Endothelial cell of umbilical vein (primary cell): Measurements from ENCODE around the gene CUL7. TPM values are rescaled to one million over a fixed set of nuclear protein-coding genes. Genes with fewer than 3 reads are reported as not detected.

Experiments
- BruUV-seq: library from RNA; stranded (reverse); fragments of 400-500 nt; replicated peaks from 2 replicates; lab custom pipeline; 2021; lab: Mats Ljungman, UMichigan
- CTCF ChIA-PET: fragments of 300-600, 350-600 bp; sonication (Branson Sonifier 250); formaldehyde crosslinking; loops from one replicate; lab custom pipeline; 2021; ENCODE audit warnings: antibody characterized with exemption, inconsistent platforms; lab: Charles Lee
- POLR2A ChIA-PET: fragments of 300-600, 350-600 bp; sonication (Branson Sonifier 250); formaldehyde crosslinking; loops from one replicate; lab custom pipeline; 2021; ENCODE audit warnings: antibody characterized with exemption, inconsistent platforms; lab: Charles Lee
- DNase-seq: peaks from one replicate; pipeline ENCODE4 v3.0.0-alpha.2; 2011; ENCODE audit warnings: low read depth, low spot score
- FAIRE-seq: peaks from 2 replicates; lab custom pipeline; 2011; peaks lifted over from hg19 to GRCh38; lab: Jason Lieb, UNC
- H2AFZ ChIP-seq: 2 replicates; pipeline ENCODE4 v1.6.0; 2012; ENCODE audit warnings: low read depth, low read length, control low read depth, inconsistent platforms
- H3K27ac ChIP-seq: 2 replicates; pipeline ENCODE4 v1.5.1; 2011; ENCODE audit warnings: low read depth, mild to moderate bottlenecking, control low read depth, low read length, moderate library complexity; ENCODE audit not compliant: insufficient read depth
- H3K27me3 ChIP-seq, 2 experiments: 2 replicates each; pipeline versions ENCODE4 v1.6.0 to v1.6.1; 2011; ENCODE audit warnings: low read length in 2 of 2, mixed read lengths in 1 of 2; ENCODE audit not compliant: control insufficient read depth in 2 of 2, insufficient read depth in 2 of 2
- H3K36me3 ChIP-seq, 2 experiments: 2 replicates in 1 of 2; 3 replicates in 1 of 2; pipeline ENCODE4 v1.5.1; 2011; ENCODE audit warnings: low read length in 2 of 2, mild to moderate bottlenecking in 1 of 2, moderate library complexity in 1 of 2; ENCODE audit not compliant: control insufficient read depth in 2 of 2, insufficient read depth in 2 of 2; ENCODE audit errors: extremely low read depth in 1 of 2
- H3K4me1 ChIP-seq: 3 replicates; pipeline ENCODE4 v1.5.1; 2011; ENCODE audit warnings: mild to moderate bottlenecking, low read length; ENCODE audit not compliant: control insufficient read depth, insufficient read depth; ENCODE audit errors: extremely low read depth
- H3K4me2 ChIP-seq: 2 replicates; pipeline ENCODE4 v1.6.1; 2011; ENCODE audit warnings: low read length, control low read depth, mixed read lengths; ENCODE audit not compliant: insufficient read depth
- H3K4me3 ChIP-seq, 3 experiments: fragments of 200-600 bp in 1 of 3; sonication (generic), shearing (Covaris generic) in 1 of 3; replicated peaks in 1 of 3; 2 replicates each; pipeline ENCODE4 v1.5.1; 2011 to 2016; ENCODE audit warnings: control low read depth in 3 of 3, low read length in 3 of 3, mild to moderate bottlenecking in 2 of 3, inconsistent platforms in 1 of 3, low read depth in 1 of 3, moderate library complexity in 1 of 3; ENCODE audit not compliant: insufficient read depth in 1 of 3
- H3K79me2 ChIP-seq: 2 replicates; pipeline ENCODE4 v1.6.0; 2012; ENCODE audit warnings: low read length, inconsistent platforms; ENCODE audit not compliant: control insufficient read depth, insufficient read depth
- H3K9ac ChIP-seq: replicated peaks from 2 replicates; pipeline ENCODE3; 2011; ENCODE audit warnings: low read length, control low read depth; ENCODE audit not compliant: insufficient read depth; ENCODE audit errors: extremely low read depth
- H3K9me1 ChIP-seq: replicated peaks from 3 replicates; pipeline ENCODE4 v1.6.0; 2011; ENCODE audit warnings: mild to moderate bottlenecking, low read length; ENCODE audit not compliant: control insufficient read depth, insufficient read depth; ENCODE audit errors: extremely low read depth
- H3K9me3 ChIP-seq: replicated peaks from 2 replicates; pipeline ENCODE4 v1.5.1; 2012; ENCODE audit warnings: low read length, inconsistent platforms; ENCODE audit not compliant: control insufficient read depth, insufficient read depth
- H4K20me1 ChIP-seq: replicated peaks from 2 replicates; pipeline ENCODE3; 2011; ENCODE audit warnings: mild to moderate bottlenecking, low read length; ENCODE audit not compliant: control insufficient read depth, insufficient read depth; ENCODE audit errors: extremely low read depth
- EZH2 ChIP-seq: IDR thresholded peaks from 2 replicates; pipeline ENCODE4 v1.6.1; 2012; ENCODE audit warnings: borderline replicate concordance, low read depth, mild to moderate bottlenecking, moderate library complexity, low read length, inconsistent platforms; ENCODE audit not compliant: severe bottlenecking
- FOS ChIP-seq: IDR thresholded peaks from 2 replicates; pipeline ENCODE4 v1.6.1; 2011; ENCODE audit warnings: mild to moderate bottlenecking, low read length, moderate library complexity, borderline replicate concordance; ENCODE audit not compliant: insufficient read depth
- GATA2 ChIP-seq: IDR thresholded peaks from 2 replicates; pipeline ENCODE4 v1.7.0; 2011; ENCODE audit warnings: low read depth, mild to moderate bottlenecking, moderate library complexity, mixed read lengths, low read length; ENCODE audit not compliant: insufficient read length, insufficient read depth
- JUN ChIP-seq: IDR thresholded peaks from 2 replicates; pipeline ENCODE4 v1.6.1; 2011; ENCODE audit warnings: borderline replicate concordance, low read depth; ENCODE audit not compliant: insufficient read length, insufficient read depth
- MYC ChIP-seq: IDR thresholded peaks from one replicate; pipeline ENCODE4 v1.6.1; 2011; ENCODE audit warnings: mild to moderate bottlenecking, low read depth, low read length
- POLR2A ChIP-seq: IDR thresholded peaks from 2 replicates; pipeline ENCODE4 v1.6.1; 2012; ENCODE audit warnings: low read depth, mild to moderate bottlenecking, control low read depth, low read length
- POLR2AphosphoS5 ChIP-seq: IDR thresholded peaks from 2 replicates; pipeline ENCODE4 v1.6.1; 2012; ENCODE audit warnings: low read depth, mild to moderate bottlenecking, control low read depth, low read length, moderate library complexity; ENCODE audit not compliant: insufficient read depth
- dilution Hi-C: fragments of 300-500 bp; cut with MboI; formaldehyde crosslinking; loops from one replicate; pipeline ENCODE4 v1.15.0; 2019; ENCODE audit warnings: low sequenced_read_pairs; ENCODE audit not compliant: extremely low pct_ligation_motif_present
- intact Hi-C: fragments of 100-400 bp; cut with micrococcal nuclease; formaldehyde crosslinking; loops from one replicate; pipeline ENCODE4 v1.10.0; 2022
- polyA plus RNA-seq, 4 experiments: library from polyadenylated mRNA; depleted of rRNA in 3 of 4; stranded (reverse) in 3 of 4; unstranded in 1 of 4; fragments of >200 nt; gene quantifications; 2 replicates each; pipeline versions ENCODE4 v1.2.1 to v1.2.3, GENCODE V29; 2011 to 2012; ENCODE audit warnings: missing spikeins in 1 of 4
- total RNA-seq: library from RNA; stranded (reverse); gene quantifications from 2 replicates; pipeline ENCODE4 v1.2.3, GENCODE V29; 2021
- TF ChIP-seq, protein P1 (sequence below): IDR thresholded peaks from 2 replicates; pipeline ENCODE4 v1.6.1; 2011; ENCODE audit not compliant: insufficient read depth, insufficient read length
- TF ChIP-seq, protein P2 (sequence below), 2 donors: IDR thresholded peaks; 1 replicate in 1 of 2; 2 replicates in 1 of 2; pipeline ENCODE4 v1.5.1; 2011; ENCODE audit warnings: low read length in 2 of 2, mild to moderate bottlenecking in 2 of 2, moderate library complexity in 2 of 2, control low read depth in 1 of 2, inconsistent platforms in 1 of 2, low read depth in 1 of 2; ENCODE audit not compliant: insufficient read depth in 1 of 2; ENCODE audit errors: extremely low read depth in 1 of 2

Gene CUL7
- total and polyA plus RNA-seq, 2 donors (not counting 3 experiments of a cell fraction or from before 2014, with no cell fraction given): 29.4 to 33.7 TPM

DNA sequence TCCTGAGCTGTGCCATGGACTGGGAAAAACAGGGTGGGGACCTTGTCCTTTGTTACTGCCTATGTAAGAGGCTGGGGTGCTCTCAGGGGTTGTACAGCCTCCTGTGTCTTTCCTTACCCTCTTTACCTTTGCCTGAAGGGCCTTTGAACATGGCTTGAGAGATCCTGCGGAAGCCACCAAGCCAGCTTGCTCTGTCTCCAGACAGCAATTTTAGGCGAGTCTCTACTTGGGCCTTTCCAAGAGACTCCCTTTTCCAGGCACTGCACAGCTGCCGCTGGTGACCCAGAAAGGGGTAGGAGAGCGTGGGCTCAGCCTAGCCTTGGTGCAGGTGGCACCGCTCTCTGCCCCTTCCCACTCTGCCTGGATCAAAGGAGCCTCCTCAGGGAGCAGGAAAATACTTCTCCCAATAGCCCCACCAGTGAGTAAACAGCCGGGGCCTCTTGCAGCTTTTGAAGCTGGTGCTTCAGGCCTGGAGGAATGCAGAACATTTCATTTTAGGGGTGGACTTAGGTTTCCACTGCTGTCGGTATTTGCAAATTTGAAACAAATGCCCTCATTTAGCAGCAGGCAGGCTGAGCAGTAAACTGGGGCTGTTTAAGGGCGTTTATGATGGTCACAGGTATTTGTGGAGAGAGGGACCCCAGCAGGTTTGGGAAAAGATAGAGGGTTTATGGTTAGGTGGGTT, 36.4 kb upstream of the CUL7 start:
- ChIA-PET CTCF (interaction anchor here (1.4 to 2.1 kb wide), 2 partner anchors 53 to 82 kb away, joined by 3 to 6 read pairs; no protein-coding TSS in a partner anchor), POLR2A (no interaction called here)
- Histone ChIP-seq H3K27me3 (no peaks in the 10 kb centered on the region), H3K79me2 (no peaks in the 10 kb centered on the region), H3K9me3 (no peaks in the 10 kb centered on the region), H3K27ac (no peak overlapping the region), H3K4me2 (no peak overlapping the region), H3K4me1 (peaks cover 7% of the 10 kb centered on the region), H3K4me3 (no peak overlapping the region), H3K36me3 (no peaks in the 10 kb centered on the region), H3K9me1 (no peaks in the 10 kb centered on the region), H3K9ac (no peak overlapping the region), H2AFZ (no peak overlapping the region), H4K20me1 (no peaks in the 10 kb centered on the region)
- TF ChIP-seq JUN (no peak), POLR2AphosphoS5 (no peak), FOS (no peak), GATA2 (no peak)
- TF ChIP-seq, protein P1, sequence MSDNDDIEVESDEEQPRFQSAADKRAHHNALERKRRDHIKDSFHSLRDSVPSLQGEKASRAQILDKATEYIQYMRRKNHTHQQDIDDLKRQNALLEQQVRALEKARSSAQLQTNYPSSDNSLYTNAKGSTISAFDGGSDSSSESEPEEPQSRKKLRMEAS: no peak
- FAIRE-seq (no peak), DNase-seq (no peak)
- no TSS peak for BruUV-seq
- intact Hi-C loops: loop anchor here (5.0 kb wide), 1 partner anchor 1083 kb away; no protein-coding TSS in a partner anchor
- dilution Hi-C loops: no loop called here

DNA sequence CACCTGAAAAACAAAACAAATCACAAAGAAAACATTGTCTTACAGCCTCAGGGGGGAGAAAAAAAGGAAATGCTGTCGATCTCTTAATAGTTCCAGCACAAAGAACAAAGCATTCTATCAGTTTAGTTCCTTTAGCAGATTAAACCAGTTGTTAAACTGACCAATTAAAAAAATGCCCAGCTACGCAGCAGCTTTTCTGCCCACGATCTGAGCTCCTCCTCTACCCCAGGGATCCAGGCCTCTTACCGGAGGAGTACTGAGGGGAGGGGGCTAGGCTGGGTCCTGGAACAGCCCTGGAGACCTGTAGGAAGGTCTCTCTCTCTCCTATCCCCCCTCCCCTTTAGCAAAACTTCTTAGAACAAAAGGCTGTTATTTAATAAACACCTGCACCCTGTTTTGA, 35.8 kb upstream of the CUL7 start:
- CTCF ChIA-PET: interaction anchor here (1.4 to 2.1 kb wide), 2 partner anchors 54 to 82 kb away, joined by 3 to 6 read pairs; no protein-coding TSS in a partner anchor
- Histone ChIP-seq H3K36me3 (no peaks in the 10 kb centered on the region), H3K9me3 (no peaks in the 10 kb centered on the region), H3K79me2 (no peaks in the 10 kb centered on the region), H4K20me1 (no peaks in the 10 kb centered on the region), H3K9me1 (no peaks in the 10 kb centered on the region), H3K4me2 (no peak overlapping the region), H2AFZ (no peak overlapping the region), H3K9ac (no peak overlapping the region), H3K4me1 (peaks cover 7% of the 10 kb centered on the region), H3K27ac (no peak overlapping the region), H3K4me3 (no peak overlapping the region), H3K27me3 (peaks cover 0 to 2% of the 10 kb centered on the region in 2 experiments)
- intact Hi-C loops (no loop called here), dilution Hi-C loops (no loop called here)
- TF ChIP-seq GATA2: no peak
- TF ChIP-seq EZH2: no peak
- no peak for TF ChIP-seq POLR2AphosphoS5
- no peak for TF ChIP-seq POLR2A
- TF ChIP-seq, protein P2, sequence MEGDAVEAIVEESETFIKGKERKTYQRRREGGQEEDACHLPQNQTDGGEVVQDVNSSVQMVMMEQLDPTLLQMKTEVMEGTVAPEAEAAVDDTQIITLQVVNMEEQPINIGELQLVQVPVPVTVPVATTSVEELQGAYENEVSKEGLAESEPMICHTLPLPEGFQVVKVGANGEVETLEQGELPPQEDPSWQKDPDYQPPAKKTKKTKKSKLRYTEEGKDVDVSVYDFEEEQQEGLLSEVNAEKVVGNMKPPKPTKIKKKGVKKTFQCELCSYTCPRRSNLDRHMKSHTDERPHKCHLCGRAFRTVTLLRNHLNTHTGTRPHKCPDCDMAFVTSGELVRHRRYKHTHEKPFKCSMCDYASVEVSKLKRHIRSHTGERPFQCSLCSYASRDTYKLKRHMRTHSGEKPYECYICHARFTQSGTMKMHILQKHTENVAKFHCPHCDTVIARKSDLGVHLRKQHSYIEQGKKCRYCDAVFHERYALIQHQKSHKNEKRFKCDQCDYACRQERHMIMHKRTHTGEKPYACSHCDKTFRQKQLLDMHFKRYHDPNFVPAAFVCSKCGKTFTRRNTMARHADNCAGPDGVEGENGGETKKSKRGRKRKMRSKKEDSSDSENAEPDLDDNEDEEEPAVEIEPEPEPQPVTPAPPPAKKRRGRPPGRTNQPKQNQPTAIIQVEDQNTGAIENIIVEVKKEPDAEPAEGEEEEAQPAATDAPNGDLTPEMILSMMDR (IDR thresholded peaks at IDR 0.05; ENCODE audit: extremely low read depth in 1 of 2, insufficient read depth in 1 of 2, low read depth in 1 of 2, low read length in 2 of 2): no peak
- TF ChIP-seq MYC: no peak
- DNase-seq (no peak), FAIRE-seq (no peak)
- POLR2A ChIA-PET: no interaction called here
- BruUV-seq: no TSS peak
